ENCODE data around the gene GPS2.

GPS2 gene

GRCh38 chr17:7346761-7347614 is 31.8 kb upstream of the GPS2 start (continued):
- no peak for TF ChIP-seq PATZ1 (tag by site-specific recombination; IDR thresholded peaks at IDR 0.05)
- TF ChIP-seq ZNF830 (tag by site-specific recombination; IDR thresholded peaks at IDR 0.05; ENCODE audit: low read depth) = no peak

GRCh38 chr17:7343250-7343649 is 28.1 kb upstream of the GPS2 start:
- Histone ChIP-seq H3K4me1 (ENCODE audit: control insufficient read depth, insufficient read depth, low read length) (no peaks in the 10 kb centered on the region), H3K36me3 (ENCODE audit: control insufficient read depth in 2 of 2, insufficient read depth in 1 of 2, low read length in 2 of 2) (no peaks in the 10 kb centered on the region), H3K27ac (ENCODE audit: extremely low read depth, low read depth, low read length) (no peak overlapping the region), H3K9me3 (ENCODE audit: control insufficient read depth, insufficient read depth, low read depth, low read length) (no peaks in the 10 kb centered on the region), H3K4me3 (ENCODE audit: low read depth, low read length) (no peak overlapping the region)
- TF ChIP-seq ZBTB7A (tag by site-specific recombination; IDR thresholded peaks at IDR 0.05; ENCODE audit: low read depth) (no peak), ZSCAN30 (tag by site-specific recombination; IDR thresholded peaks at IDR 0.05) (no peak), ZNF776 (tag by site-specific recombination; IDR thresholded peaks at IDR 0.05; ENCODE audit: borderline replicate concordance) (no peak), ZNF549 (tag by site-specific recombination; IDR thresholded peaks at IDR 0.05) (no peak), KLF10 (tag by site-specific recombination; IDR thresholded peaks at IDR 0.05) (no peak), SP2 (tag by site-specific recombination; IDR thresholded peaks at IDR 0.05) (no peak), KLF17 (tag by site-specific recombination; IDR thresholded peaks at IDR 0.05) (no peak)
- ChIA-PET POLR2A (interaction anchor here (3.2 to 5.6 kb wide), 2 partner anchors 13 to 62 kb away, joined by 14 to 35 read pairs; partner anchors contain the start of genes NEURL4 and SLC2A4), CTCF (interaction anchor here (0.6 to 5.8 kb wide), 8 partner anchors 10 to 315 kb away, joined by 3 to 50 read pairs (median 4); partner anchors contain the start of genes NEURL4 and SLC2A4)

- no peaks in the 10 kb centered on the region for H3K4me1 ChIP-seq (ENCODE audit: control insufficient read depth, insufficient read depth, low read length)
- POLR2A ChIA-PET = interaction anchor here (5.6 kb wide), 1 partner anchor 12 kb away, joined by 35 read pairs; the partner anchor contains the start of gene NEURL4
- H3K36me3 ChIP-seq (ENCODE audit: control insufficient read depth in 2 of 2, insufficient read depth in 1 of 2, low read length in 2 of 2) = no peaks in the 10 kb centered on the region
- CTCF ChIA-PET = interaction anchor here (0.7 to 5.8 kb wide), 4 partner anchors 12 to 296 kb away, joined by 3 to 29 read pairs (median 6); partner anchors contain the start of genes NEURL4 and SLC2A4
- no peaks in the 10 kb centered on the region for H3K9me3 ChIP-seq (ENCODE audit: control insufficient read depth, insufficient read depth, low read depth, low read length)
- TF ChIP-seq ZNF280D (tag by site-specific recombination; IDR thresholded peaks at IDR 0.05) (no peak), ZNF629 (tag by site-specific recombination; IDR thresholded peaks at IDR 0.05) (no peak), KLF10 (tag by site-specific recombination; IDR thresholded peaks at IDR 0.05) (no peak), ZNF26 (tag by site-specific recombination; IDR thresholded peaks at IDR 0.05) (no peak), ZNF701 (tag by site-specific recombination; IDR thresholded peaks at IDR 0.05) (no peak), ZNF777 (tag by site-specific recombination; IDR thresholded peaks at IDR 0.05; ENCODE audit: borderline replicate concordance) (no peak), ZNF211 (tag by site-specific recombination; IDR thresholded peaks at IDR 0.05; ENCODE audit: low read depth) (no peak), WT1 (tag by site-specific recombination; IDR thresholded peaks at IDR 0.05) (no peak), ZNF169 (tag by site-specific recombination; IDR thresholded peaks at IDR 0.05) (no peak), ZBTB20 (tag by site-specific recombination; IDR thresholded peaks at IDR 0.05) (no peak), HOXC10 (CRISPR knock-in tag; IDR thresholded peaks at IDR 0.05) (no peak), ZBTB17 (tag by site-specific recombination; IDR thresholded peaks at IDR 0.05) (no peak), ZNF174 (tag by site-specific recombination; IDR thresholded peaks at IDR 0.05) (no peak), ZNF747 (tag by site-specific recombination; IDR thresholded peaks at IDR 0.05) (no peak)
- no peak overlapping the region for H3K27ac ChIP-seq (ENCODE audit: extremely low read depth, low read depth, low read length)
- no peak overlapping the region for H3K4me3 ChIP-seq (ENCODE audit: low read depth, low read length)
Measured at GRCh38 chr17:7341842-7342241, 26.7 kb upstream of the GPS2 start.

Data from HEK293 (cell line).